ENCODE measurements around the gene TLK1. TPM values are rescaled to one million over a fixed set of nuclear protein-coding genes. Genes with fewer than 3 reads are reported as not detected.

The TLK1 gene
- total and polyA plus RNA-seq, 9 of the 15 experiments (the other 6 are each of a cell fraction or from before 2014, with no cell fraction given) = 20.2 to 101 (median 40.5) TPM

- in situ Hi-C loops (cut with MboI) = no loop called here
- Histone ChIP-seq H3K4me3 (no peak overlapping the region), H3K9me1 (ENCODE audit: control insufficient read depth, insufficient read depth, low read length) (no peaks in the 10 kb centered on the region), H2AFZ (ENCODE audit: low read depth, low read length) (no peak overlapping the region), H4K20me1 (replicated peaks; ENCODE audit: control insufficient read depth, insufficient read depth, low read length) (no peaks in the 10 kb centered on the region), H3K9ac (ENCODE audit: insufficient read depth in 1 of 2, low read depth in 2 of 2, low read length in 2 of 2) (no peak overlapping the region), H3K9me3 (replicated peaks; ENCODE audit: control insufficient read depth, insufficient read depth, low read depth, low read length) (no peaks in the 10 kb centered on the region), H3K4me1 (replicated peaks in 1 of 2; ENCODE audit: control insufficient read depth in 2 of 2, insufficient read depth in 2 of 2, low read length in 2 of 2) (0 out of 5 replicates have a peak, but pooled peaks cover 0 to under 1% of the 10 kb centered on the region in 2 experiments), H3K4me2 (ENCODE audit: insufficient read depth, low read length) (no peak overlapping the region), H3K36me3 (ENCODE audit: control insufficient read depth, insufficient read depth, low read length) (peaks cover 34% of the 10 kb centered on the region; the same call in 1 of the 3 replicates), H3K27ac (ENCODE audit: extremely low read depth, low read depth, low read length) (no peak overlapping the region), H3K79me2 (ENCODE audit: control insufficient read depth, insufficient read depth, low read length) (peaks cover 28% of the 10 kb centered on the region), H3K27me3 (ENCODE audit: control insufficient read depth in 2 of 2, insufficient read depth in 2 of 2, low read length in 2 of 2) (no peaks in the 10 kb centered on the region)
- POLR2A ChIA-PET = interaction anchor here (0.6 kb wide), 1 partner anchor 237 kb away, joined by 3 read pairs; no protein-coding TSS in a partner anchor
- TF ChIP-seq C11orf30 (IDR thresholded peaks at IDR 0.05; ENCODE audit: low read depth) = peak; percentile 15; the same call in 1 of the 2 replicates
- TF ChIP-seq WHSC1 (IDR thresholded peaks at IDR 0.05; ENCODE audit: low read length) = no peak
- no peak for TF ChIP-seq ZBTB49 (CRISPR knock-in tag; IDR thresholded peaks at IDR 0.05; ENCODE audit: borderline replicate concordance)
- TF ChIP-seq ZNF316 (IDR thresholded peaks at IDR 0.05) = peak; percentile 17; the same call in 1 of the 2 replicates
- ATAC-seq (no peak), DNase-seq (ENCODE audit: extremely low read depth in 1 of 4, low spot score in 3 of 4) (no peak), FAIRE-seq (no peak)
- CTCF ChIA-PET (ENCODE audit: low intra/inter-chr PET ratio) = no interaction called here
- intact Hi-C loops (cut with micrococcal nuclease) = no loop called here
- BruUV-seq (replicated peaks) = no TSS peak
- 95% methylated on average over 5 of the region's 5 CpGs for WGBS (ENCODE audit: insufficient coverage, low coverage, missing lambda C conversion rate)
Observed at GRCh38 chr2:171072164-171072563, 88.5 kb downstream of the TLK1 start.

All from K562 (cell line).